ENCODE data around the gene SS18L1. TPM values are rescaled to one million over a fixed set of nuclear protein-coding genes. Genes with fewer than 3 reads are reported as not detected.

Gene SS18L1
- total RNA-seq, result 8.7 and 10.7 TPM in 2 replicates

GRCh38 chr20:62143081-62143956 lies at the start of gene SS18L1, which contains the start of gene PSMA7:
TSS of gene SS18L1 (plus strand) at chr20:62143769. CDS start at chr20:62143821, 52 bp downstream.
TSS of gene PSMA7 (minus strand) at chr20:62143394. CDS start at chr20:62143303, 91 bp downstream.

DNA sequence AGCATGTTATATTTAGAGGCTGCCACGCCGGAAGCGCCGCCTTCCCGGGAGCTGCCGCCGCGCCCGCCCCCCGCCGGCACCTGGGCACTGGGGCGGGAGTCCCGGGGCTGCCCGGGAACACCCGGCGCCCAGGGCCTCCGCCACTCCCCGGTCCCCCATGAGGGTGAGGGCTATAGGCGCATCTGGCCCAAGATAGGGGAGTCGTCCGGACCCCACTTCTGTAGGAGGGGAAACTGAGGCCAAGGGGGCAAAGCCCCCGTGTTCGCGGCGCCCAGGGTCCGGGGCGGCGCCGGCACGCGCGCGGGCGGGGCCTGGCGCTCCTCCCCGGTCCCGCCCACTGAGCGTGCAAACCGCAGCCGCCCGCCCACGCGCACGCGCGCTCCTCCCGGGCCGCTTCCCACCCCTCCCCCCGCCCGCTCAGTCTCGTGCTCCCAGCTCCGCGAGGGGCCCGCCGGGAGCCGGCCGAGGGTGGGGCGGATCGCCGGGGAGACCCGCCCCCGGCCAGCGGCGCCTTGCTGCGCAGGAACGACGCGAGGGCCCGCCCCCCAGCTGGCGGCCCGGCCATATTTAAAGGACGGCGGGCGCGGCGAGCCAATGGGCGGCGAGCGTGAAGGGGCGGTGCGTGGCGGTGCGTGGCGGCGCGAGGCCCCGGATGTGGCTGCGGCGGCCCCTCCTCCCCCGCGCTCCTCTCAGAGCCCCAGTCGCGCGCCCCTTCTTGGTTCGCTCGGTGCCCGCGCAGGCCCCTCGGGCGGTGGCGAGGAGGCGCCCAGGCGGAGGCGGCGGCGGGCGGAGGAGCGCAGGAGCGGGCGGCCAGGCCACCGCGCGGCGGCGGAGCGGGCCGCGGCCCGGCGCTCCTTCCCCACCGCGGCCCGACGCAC lies 21.6 kb upstream of the SS18L1 start, which contains the start of gene LSM14B:
LSM14B (plus strand) TSS at position 700 of the 878 bp plus-strand sequence. CDS start 192 bp downstream, outside the sequence.

GRCh38 chr20:62182469-62183425 lies 39.2 kb downstream of the SS18L1 start, which contains the start of gene MTG2:
TSS of gene MTG2 (plus strand) at chr20:62183028. CDS start at chr20:62193421, 10,393 bp downstream.

GRCh38 chr20:62219992-62220665 lies 76.6 kb downstream of the SS18L1 start, which contains the start of gene HRH3:
TSS of gene HRH3 (minus strand) at chr20:62220278. CDS start at chr20:62219970, 308 bp downstream.

Other genes with a start within 250 kb of the SS18L1 start
- gene TAF4, start 77.9 kb upstream of the SS18L1 start, total RNA-seq, result 1.3 and 3.1 TPM in 2 replicates
- 23.2 and 27.3 TPM in 2 replicates for gene LSM14B, start 21.3 kb upstream of the SS18L1 start, total RNA-seq
- gene PSMA7, start 375 bp upstream of the SS18L1 start, total RNA-seq, result 285 and 357 TPM in 2 replicates
- gene MTG2, start 39.3 kb downstream of the SS18L1 start, total RNA-seq, result 10.7 and 14.4 TPM in 2 replicates
- not detected in 2 replicates for gene HRH3, start 76.5 kb downstream of the SS18L1 start, total RNA-seq
- gene OSBPL2, start 94.8 kb downstream of the SS18L1 start, total RNA-seq, result 19.5 and 20.3 TPM in 2 replicates
- 108 and 121 TPM in 2 replicates for gene ADRM1, start 159.2 kb downstream of the SS18L1 start, total RNA-seq
- gene LAMA5, start 223.5 kb downstream of the SS18L1 start, total RNA-seq, result 154 and 169 TPM in 2 replicates
- gene RPS21, start 243.3 kb downstream of the SS18L1 start, total RNA-seq, result 1,710 and 4,266 TPM in 2 replicates

Data from cardiac atrium fibroblast (primary cell).